ENCODE results near the gene FAM25A.
"Not testable (repeated sequence)": the region's sequence is repeated elsewhere in the genome, so short reads cannot be mapped to it uniquely, and the experiment has no call there.

Gene FAM25A

DNA sequence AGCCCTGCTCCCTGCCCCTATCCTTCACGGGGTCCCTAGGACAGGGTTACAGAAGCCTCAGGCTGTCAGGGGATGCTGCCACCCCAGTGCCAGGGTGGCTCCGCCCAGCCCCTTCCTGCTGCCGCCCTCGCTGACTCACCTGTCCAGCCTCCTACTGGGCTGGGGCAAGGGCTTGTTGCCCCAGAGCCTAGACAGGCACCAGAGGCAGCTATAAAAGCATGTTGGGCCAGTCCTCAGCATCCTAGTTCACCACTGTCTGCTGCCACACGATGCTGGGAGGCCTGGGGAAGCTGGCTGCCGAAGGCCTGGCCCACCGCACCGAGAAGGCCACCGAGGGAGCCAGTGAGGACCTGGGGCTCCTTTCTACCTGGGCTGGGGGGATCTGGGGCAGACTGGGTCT lies at the start of gene FAM25A:
FAM25A (plus strand) TSS at position 239 of the 400 bp plus-strand sequence; CDS start at position 270, 31 bp downstream.
- DNase-seq, result not testable (repeated sequence)

DNA sequence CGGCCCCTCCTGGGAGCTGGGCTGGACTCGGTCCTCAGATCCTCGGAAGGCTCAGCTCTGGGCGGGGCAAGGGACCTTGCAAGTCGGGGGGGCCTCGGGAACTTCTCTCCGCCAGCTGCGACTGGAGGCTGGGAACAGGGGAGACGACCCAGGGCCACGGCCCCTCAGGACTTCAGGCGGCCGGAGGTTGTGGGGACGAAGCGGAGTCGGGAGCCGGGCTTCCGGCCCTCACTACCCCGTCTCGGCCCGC lies 49.2 kb upstream of the FAM25A start:
- no peak for DNase-seq

- DNase-seq, result peak; percentile 89
These were observed 48.7 kb upstream of the FAM25A start for GRCh38 chr10:86971232-86971991.

DNA sequence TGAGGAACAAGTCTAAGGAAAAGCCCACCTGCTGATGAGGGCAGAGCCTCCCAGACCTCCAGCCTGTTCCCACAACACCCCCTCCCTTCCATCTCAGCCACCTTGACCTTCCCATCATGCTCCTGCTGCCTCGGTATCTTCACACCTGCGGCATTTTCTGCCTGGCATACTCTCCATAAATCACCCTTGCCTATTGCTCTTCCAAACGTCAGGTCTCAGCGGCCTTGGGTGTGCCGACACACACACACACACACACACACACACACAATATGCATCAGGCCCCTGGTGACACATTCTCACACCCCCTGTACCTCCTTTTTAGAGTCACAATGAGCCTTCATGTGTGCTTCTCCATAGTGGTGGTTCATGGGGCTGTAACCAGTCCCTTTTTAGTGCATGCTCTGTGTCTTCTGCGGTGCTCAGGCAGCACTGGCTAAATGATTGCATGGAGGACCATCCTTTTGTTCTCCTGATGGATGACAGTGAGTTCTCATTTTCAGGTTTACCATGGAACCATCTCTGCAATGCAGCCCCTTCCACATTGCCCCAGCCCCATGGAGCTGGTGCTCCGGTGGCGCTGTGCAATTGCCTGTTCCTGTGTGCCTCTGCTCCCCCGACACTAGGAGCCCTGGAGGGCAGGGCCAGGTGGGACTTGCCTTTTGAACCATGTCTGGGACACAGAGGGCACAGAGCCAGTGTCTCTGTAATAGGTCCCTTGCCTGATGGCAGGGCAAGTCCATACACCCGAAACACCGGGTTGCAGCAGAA lies 47.3 kb upstream of the FAM25A start:
- no peak for DNase-seq

- no peak for DNase-seq
These were observed 45.6 kb upstream of the FAM25A start for GRCh38 chr10:86974484-86974883.

DNA sequence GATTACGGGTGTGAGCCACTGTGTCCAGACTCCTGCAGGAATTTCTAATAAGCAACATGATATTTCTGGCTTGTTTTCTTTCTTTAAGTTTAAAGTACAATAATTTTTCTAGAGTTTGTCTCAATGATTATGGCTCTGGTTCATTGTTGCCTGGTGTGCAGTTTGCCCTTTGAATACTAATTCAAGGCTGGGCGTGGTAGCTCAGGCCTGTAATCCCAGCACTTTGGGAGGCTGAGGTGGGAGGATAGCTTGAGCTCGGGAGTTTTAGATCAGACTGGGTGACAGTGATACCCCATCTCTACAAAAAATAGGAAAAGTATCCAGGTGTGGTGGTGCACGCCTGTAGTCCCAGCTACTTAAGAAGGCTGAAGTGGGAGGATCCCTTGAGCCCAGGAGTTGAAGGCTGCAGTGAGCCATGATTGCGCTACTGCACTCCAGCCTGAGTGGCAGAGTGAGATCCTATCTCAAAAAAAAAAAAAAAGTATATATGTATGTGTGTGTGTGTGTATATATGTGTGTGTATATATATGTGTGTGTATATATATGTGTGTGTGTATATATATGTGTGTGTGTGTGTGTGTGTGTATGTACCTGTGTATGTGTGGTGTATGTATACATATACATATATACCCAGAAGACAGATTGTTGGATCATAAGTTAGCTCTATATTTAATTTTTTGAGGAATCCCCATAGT lies 43.6 kb upstream of the FAM25A start:
- no peak for DNase-seq

DNA sequence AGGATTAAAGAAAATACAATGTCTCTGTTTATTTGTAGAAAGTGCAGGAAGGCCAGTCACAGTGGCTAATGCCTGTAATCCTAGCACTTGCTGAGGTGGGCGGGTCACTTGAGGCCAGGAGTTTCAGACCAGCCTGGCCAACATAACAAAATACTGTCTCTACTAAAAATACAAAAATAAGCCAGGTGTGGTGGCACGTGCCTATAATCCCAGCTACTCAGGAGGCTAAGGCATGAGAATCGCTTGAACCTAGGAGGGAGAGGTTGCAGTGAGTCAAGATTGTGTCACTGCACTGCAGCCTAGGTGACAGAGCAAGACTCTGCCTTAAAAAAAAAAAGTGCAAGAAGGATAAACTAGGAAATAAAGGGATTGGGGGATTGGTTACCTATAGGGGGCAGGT lies 41.6 kb upstream of the FAM25A start:
- not testable (repeated sequence) for DNase-seq

- no peak for DNase-seq
These were observed 40.7 kb upstream of the FAM25A start for GRCh38 chr10:86979296-86979818.

GRCh38 chr10:86979977-86980448 lies 40.1 kb upstream of the FAM25A start:
- DNase-seq, result no peak

DNA sequence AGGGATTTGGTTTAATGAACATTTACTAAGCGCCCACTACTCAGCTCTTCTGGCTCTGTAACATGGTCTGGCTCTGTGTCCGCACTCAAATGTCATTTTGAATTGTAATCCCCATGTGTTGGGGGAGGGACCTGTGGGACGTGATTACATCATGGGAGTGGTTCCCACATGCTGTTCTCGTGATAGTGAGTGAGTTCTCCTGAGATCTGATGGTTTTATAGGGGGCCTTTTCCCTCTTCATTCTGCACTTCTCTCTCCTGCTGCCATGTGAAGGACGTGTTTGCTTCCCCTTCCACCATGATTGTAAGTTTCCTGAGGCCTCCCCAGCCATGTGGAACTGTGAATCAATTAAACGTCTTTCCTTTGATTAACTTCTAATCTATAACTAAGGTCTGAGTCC lies 39.1 kb upstream of the FAM25A start:
- not testable (repeated sequence) for DNase-seq

GRCh38 chr10:86981716-86982115 lies 38.4 kb upstream of the FAM25A start:
- no peak for DNase-seq

DNA sequence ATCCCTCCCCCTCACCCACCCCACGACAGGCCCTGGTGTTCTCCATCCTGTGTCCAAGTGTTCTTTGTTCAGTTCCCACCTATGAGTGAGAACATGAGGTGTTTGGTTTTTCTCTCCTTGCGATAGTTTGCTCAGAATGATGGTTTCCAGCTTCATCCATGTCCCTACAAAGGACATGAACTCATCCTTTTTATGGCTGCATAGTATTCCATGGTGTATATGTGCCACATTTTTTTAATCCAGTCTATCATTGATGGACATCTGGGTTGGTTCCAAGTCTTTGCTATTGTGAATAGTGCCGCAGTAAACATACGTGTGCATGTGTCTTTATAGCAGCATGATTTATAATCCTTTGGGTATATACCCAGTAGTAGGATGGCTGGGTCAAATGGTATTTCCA lies 35.6 kb upstream of the FAM25A start:
- DNase-seq, result not testable (repeated sequence)

GRCh38 chr10:86988520-86988919 lies 31.6 kb upstream of the FAM25A start:
- DNase-seq, result no peak

- DNase-seq, result not testable (repeated sequence)
These were observed 28.7 kb upstream of the FAM25A start for GRCh38 chr10:86991362-86991761.

- DNase-seq, result no peak
These were observed 27.6 kb upstream of the FAM25A start for GRCh38 chr10:86992456-86992855.

DNA sequence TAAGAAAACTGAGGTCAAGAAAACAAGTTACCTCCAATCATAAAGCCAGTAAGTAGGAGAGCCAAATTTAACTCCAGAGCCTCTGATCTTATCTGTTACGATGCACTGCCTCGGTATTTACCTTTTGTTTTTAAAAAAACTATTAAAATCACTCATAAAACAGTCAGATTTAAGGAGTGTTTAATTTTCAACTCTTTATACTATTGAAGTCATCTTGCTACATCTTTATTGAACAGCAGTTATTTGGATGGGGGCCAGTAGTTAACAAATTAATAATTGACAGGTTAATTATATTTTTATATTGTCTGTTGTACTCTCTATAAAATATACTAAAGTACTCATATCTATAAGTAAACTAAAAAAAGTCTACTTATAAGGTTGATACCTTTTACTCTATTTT lies 27.2 kb upstream of the FAM25A start:
- no peak for DNase-seq

GRCh38 chr10:86999802-87000403 lies 20.2 kb upstream of the FAM25A start:
- DNase-seq, result not testable (repeated sequence)

DNA sequence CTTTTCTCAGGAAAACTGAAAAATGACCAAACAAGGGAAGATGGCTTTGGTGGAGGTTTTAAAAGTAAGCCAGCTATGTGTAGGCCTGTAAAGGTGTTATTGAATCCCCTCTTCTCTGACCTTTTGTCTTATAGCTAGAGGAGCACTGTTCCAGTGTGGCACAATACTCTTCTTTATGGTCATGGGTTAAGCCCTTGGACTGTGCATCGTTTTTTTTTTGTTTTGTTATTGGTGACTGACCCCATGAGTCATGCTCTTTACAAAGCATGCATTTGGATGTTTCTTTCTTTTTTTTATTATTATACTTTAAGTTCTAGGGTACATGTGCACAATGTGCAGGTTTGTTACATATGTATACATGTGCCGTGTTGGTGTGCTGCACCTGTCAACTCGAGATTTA lies 19.6 kb upstream of the FAM25A start:
- no peak for DNase-seq

DNA sequence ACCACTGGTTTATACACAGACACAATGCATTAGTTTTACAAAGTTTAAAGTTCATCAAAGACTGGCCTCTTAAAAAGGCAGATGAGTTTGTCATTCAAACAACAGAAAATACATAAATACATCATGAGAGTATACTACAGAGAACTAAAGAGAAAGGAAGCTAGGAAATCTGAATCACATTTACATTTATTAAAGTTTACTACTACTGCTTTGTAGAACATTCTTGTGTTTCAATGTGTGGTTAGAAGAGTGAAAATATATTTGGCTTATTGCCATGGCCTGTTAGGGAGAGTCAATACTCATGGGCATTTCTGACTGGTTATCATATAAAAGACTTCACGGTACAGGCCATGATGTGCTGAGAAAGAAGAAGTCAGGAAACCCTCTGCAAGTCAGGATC lies 13.0 kb upstream of the FAM25A start:
- not testable (repeated sequence) for DNase-seq

GRCh38 chr10:87007674-87008073 lies 12.4 kb upstream of the FAM25A start:
- DNase-seq, result not testable (repeated sequence)

DNA sequence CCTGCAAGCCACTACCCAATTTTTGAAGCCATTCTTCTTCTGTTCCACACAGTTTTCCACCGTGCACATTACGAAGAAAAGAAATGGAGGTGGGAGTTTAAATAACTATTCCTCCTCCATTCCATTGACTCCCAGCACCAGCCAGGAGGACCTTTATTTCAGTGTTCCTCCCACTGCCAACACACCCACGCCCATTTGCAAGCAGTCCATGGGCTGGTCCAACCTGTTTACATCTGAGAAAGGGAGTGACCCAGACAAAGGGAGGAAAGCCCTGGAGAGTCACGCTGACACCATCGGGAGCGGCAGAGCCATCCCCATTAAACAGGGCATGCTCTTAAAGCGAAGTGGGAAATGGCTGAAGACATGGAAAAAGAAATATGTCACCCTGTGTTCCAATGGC lies 11.8 kb upstream of the FAM25A start:
- not testable (repeated sequence) for DNase-seq

- DNase-seq, result not testable (repeated sequence)
These were observed 10.9 kb upstream of the FAM25A start for GRCh38 chr10:87009134-87009696.

GRCh38 chr10:87013528-87013927 lies 6.6 kb upstream of the FAM25A start:
- DNase-seq, result not testable (repeated sequence)

Data from retina (tissue), 1 donor.